ENCODE results near the gene TENM3.

- TF ChIP-seq CTCF (IDR thresholded peaks at IDR 0.05; ENCODE audit: low read length) (no peak), EZH2 (optimal IDR thresholded peaks at IDR 0.05; ENCODE audit: low read depth, low read length) (no peak)
Measured at GRCh38 chr4:182354867-182355266, 111.7 kb downstream of the TENM3 start.

Measured in MM.1S (cell line).